ENCODE data around the gene ECEL1. TPM values are rescaled to one million over a fixed set of nuclear protein-coding genes. Genes with fewer than 3 reads are reported as not detected.

The ECEL1 gene
- total RNA-seq, 4 donors from 2014 or later: 1.9 to 10.8 TPM; not detected in 2

- DNase-seq: no peak
- H3K4me1 ChIP-seq: no peaks in the 10 kb centered on the region
- H3K36me3 ChIP-seq: no peaks in the 10 kb centered on the region
- H3K27me3 ChIP-seq: no peaks in the 10 kb centered on the region
- H3K4me3 ChIP-seq: no peak overlapping the region
- H3K27ac ChIP-seq: no peak overlapping the region
- intact Hi-C loops (cut with DNase I; ENCODE audit: low total_unique reads): no loop called here
- TF ChIP-seq CTCF (IDR thresholded peaks at IDR 0.05) (no peak), POLR2A (IDR thresholded peaks at IDR 0.05) (no peak)
- H3K9me3 ChIP-seq: no peaks in the 10 kb centered on the region
These were observed 29.5 kb downstream of the ECEL1 start for GRCh38 chr2:232458051-232458660.

GRCh38 chr2:232457121-232458011 lies 30.3 kb downstream of the ECEL1 start:
- intact Hi-C loops (cut with DNase I; ENCODE audit: low total_unique reads): no loop called here
- H3K4me3 ChIP-seq: no peak overlapping the region
- no peaks in the 10 kb centered on the region for H3K9me3 ChIP-seq
- no peaks in the 10 kb centered on the region for H3K27me3 ChIP-seq
- H3K4me1 ChIP-seq: no peaks in the 10 kb centered on the region
- no peak for TF ChIP-seq CTCF (IDR thresholded peaks at IDR 0.05)
- TF ChIP-seq POLR2A (IDR thresholded peaks at IDR 0.05): no peak
- no peaks in the 10 kb centered on the region for H3K36me3 ChIP-seq
- no peak overlapping the region for H3K27ac ChIP-seq
- DNase-seq: no peak

- Histone ChIP-seq H3K27ac (no peak overlapping the region), H3K4me1 (no peaks in the 10 kb centered on the region), H3K27me3 (no peaks in the 10 kb centered on the region), H3K4me3 (no peak overlapping the region), H3K9me3 (no peaks in the 10 kb centered on the region), H3K36me3 (no peaks in the 10 kb centered on the region)
- DNase-seq: no peak
- TF ChIP-seq CTCF (IDR thresholded peaks at IDR 0.05) (no peak), POLR2A (IDR thresholded peaks at IDR 0.05) (no peak)
- intact Hi-C loops (cut with DNase I; ENCODE audit: low total_unique reads): no loop called here
These were observed 31.1 kb downstream of the ECEL1 start for GRCh38 chr2:232456296-232457120.

- H3K27ac ChIP-seq: no peak within 1 kb of the TSS
- H3K4me1 ChIP-seq: no peaks in the 10 kb centered on the region
- DNase-seq: no peak
- intact Hi-C loops (cut with DNase I; ENCODE audit: low total_unique reads): no loop called here
- no peaks in the 10 kb centered on the region for H3K27me3 ChIP-seq
- H3K9me3 ChIP-seq: no peaks in the 10 kb centered on the region
- no peak for TF ChIP-seq POLR2A (IDR thresholded peaks at IDR 0.05)
- TF ChIP-seq CTCF (IDR thresholded peaks at IDR 0.05): no peak
- H3K36me3 ChIP-seq: no peaks in the 10 kb centered on the region
- no peak within 1 kb of the TSS for H3K4me3 ChIP-seq
These were observed 32.0 kb downstream of the ECEL1 start, which contains the start of gene ALPI for GRCh38 chr2:232455426-232456255. ALPI (plus strand) TSS chr2:232456153; CDS start chr2:232456200, 47 bp downstream.

All from uterus (tissue), 4 donors.